Esophagus muscularis mucosa (tissue), 3 donors: ENCODE data around the gene PTCH1.

Experiments used
- EP300 ChIP-seq: sonication (generic); formaldehyde crosslinking; IDR thresholded peaks from one replicate; pipeline ENCODE4 v1.6.1; 2017; ENCODE audit warnings: antibody characterized with exemption
- POLR2A ChIP-seq: fragments of 450-650 bp; IDR thresholded peaks from one replicate; pipeline ENCODE4 v1.6.1; 2017; ENCODE audit warnings: antibody characterized with exemption, moderate library complexity, mild to moderate bottlenecking, low read depth
- POLR2AphosphoS5 ChIP-seq, 2 donors: sonication (generic); formaldehyde crosslinking; IDR thresholded peaks; one replicate each; pipeline ENCODE4 v1.6.1; 2017; ENCODE audit warnings: antibody characterized with exemption in 2 of 2

DNA sequence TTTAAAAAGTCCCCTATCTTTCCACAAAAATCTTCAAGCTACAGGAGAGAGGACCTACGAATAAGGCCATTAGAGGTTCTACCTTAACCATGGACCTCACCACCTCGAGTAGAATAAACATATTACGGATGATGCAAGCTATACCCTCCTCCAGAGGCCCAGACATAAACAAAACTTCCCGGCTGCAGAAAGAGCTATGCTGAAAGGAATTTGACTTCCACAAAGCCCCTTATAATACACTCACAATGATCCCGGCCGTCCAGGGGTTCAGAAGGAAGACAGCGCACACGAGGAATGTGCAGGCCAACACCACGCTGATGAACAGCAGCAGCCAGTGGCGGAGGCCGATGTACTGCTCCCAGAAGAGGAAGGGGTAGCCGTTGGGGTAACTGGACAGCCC, 59.0 kb downstream of the PTCH1 start:
- TF ChIP-seq POLR2A, result no peak
- no peak for TF ChIP-seq EP300
- no peak for TF ChIP-seq POLR2AphosphoS5 (IDR thresholded peaks at IDR 0.05)
